Measurements from ENCODE around the gene TMEM204. TPM values are rescaled to one million over a fixed set of nuclear protein-coding genes. Genes with fewer than 3 reads are reported as not detected.

The TMEM204 gene
- total RNA-seq, 1 donor = 12.6 TPM

GRCh38 chr16:1495211-1495888 lies 38.1 kb upstream of the TMEM204 start:
- Histone ChIP-seq H3K9me3 (ENCODE audit: low read depth, low read length) (no peaks in the 10 kb centered on the region), H3K4me3 (ENCODE audit: low read length) (no peak overlapping the region), H3K4me1 (ENCODE audit: insufficient read depth, low read length) (peaks cover 23% of the 10 kb centered on the region), H3K27me3 (ENCODE audit: insufficient read depth, low read length) (no peaks in the 10 kb centered on the region)

- Histone ChIP-seq H3K4me1 (ENCODE audit: insufficient read depth, low read length) (peaks cover 23% of the 10 kb centered on the region), H3K27me3 (ENCODE audit: insufficient read depth, low read length) (no peaks in the 10 kb centered on the region), H3K9me3 (ENCODE audit: low read depth, low read length) (no peaks in the 10 kb centered on the region), H3K4me3 (ENCODE audit: low read length) (no peak overlapping the region)
These were observed 37.6 kb upstream of the TMEM204 start for GRCh38 chr16:1495889-1496262.

GRCh38 chr16:1496464-1496863 lies 37.0 kb upstream of the TMEM204 start:
- Histone ChIP-seq H3K9me3 (ENCODE audit: low read depth, low read length) (no peaks in the 10 kb centered on the region), H3K4me3 (ENCODE audit: low read length) (no peak overlapping the region), H3K4me1 (ENCODE audit: insufficient read depth, low read length) (peaks cover 23% of the 10 kb centered on the region), H3K27me3 (ENCODE audit: insufficient read depth, low read length) (no peaks in the 10 kb centered on the region)

- Histone ChIP-seq H3K27me3 (ENCODE audit: insufficient read depth, low read length) (no peaks in the 10 kb centered on the region), H3K4me3 (ENCODE audit: low read length) (no peak overlapping the region), H3K4me1 (ENCODE audit: insufficient read depth, low read length) (peaks cover 22% of the 10 kb centered on the region), H3K9me3 (ENCODE audit: low read depth, low read length) (no peaks in the 10 kb centered on the region)
These were observed 36.4 kb upstream of the TMEM204 start for GRCh38 chr16:1497014-1497598.

- H3K4me3 ChIP-seq (ENCODE audit: low read length) = no peak overlapping the region
- H3K27me3 ChIP-seq (ENCODE audit: insufficient read depth, low read length) = no peaks in the 10 kb centered on the region
- H3K4me1 ChIP-seq (ENCODE audit: insufficient read depth, low read length) = peaks cover 8% of the 10 kb centered on the region
- no peaks in the 10 kb centered on the region for H3K9me3 ChIP-seq (ENCODE audit: low read depth, low read length)
These were observed 34.4 kb upstream of the TMEM204 start for GRCh38 chr16:1498899-1499676.

GRCh38 chr16:1499756-1500464 lies 33.6 kb upstream of the TMEM204 start:
- H3K9me3 ChIP-seq (ENCODE audit: low read depth, low read length) = no peaks in the 10 kb centered on the region
- no peak overlapping the region for H3K4me3 ChIP-seq (ENCODE audit: low read length)
- no peaks in the 10 kb centered on the region for H3K27me3 ChIP-seq (ENCODE audit: insufficient read depth, low read length)
- no peaks in the 10 kb centered on the region for H3K4me1 ChIP-seq (ENCODE audit: insufficient read depth, low read length)

- H3K4me3 ChIP-seq (ENCODE audit: low read length) = no peak overlapping the region
- H3K4me1 ChIP-seq (ENCODE audit: insufficient read depth, low read length) = no peaks in the 10 kb centered on the region
- no peaks in the 10 kb centered on the region for H3K27me3 ChIP-seq (ENCODE audit: insufficient read depth, low read length)
- H3K9me3 ChIP-seq (ENCODE audit: low read depth, low read length) = no peaks in the 10 kb centered on the region
These were observed 32.9 kb upstream of the TMEM204 start for GRCh38 chr16:1500465-1501150.

- H3K9me3 ChIP-seq (ENCODE audit: low read depth, low read length) = no peaks in the 10 kb centered on the region
- H3K4me3 ChIP-seq (ENCODE audit: low read length) = no peak overlapping the region
- H3K4me1 ChIP-seq (ENCODE audit: insufficient read depth, low read length) = no peaks in the 10 kb centered on the region
- no peaks in the 10 kb centered on the region for H3K27me3 ChIP-seq (ENCODE audit: insufficient read depth, low read length)
These were observed 31.8 kb upstream of the TMEM204 start for GRCh38 chr16:1501630-1502029.

- Histone ChIP-seq H3K27me3 (ENCODE audit: insufficient read depth, low read length) (no peaks in the 10 kb centered on the region), H3K4me3 (ENCODE audit: low read length) (no peak overlapping the region), H3K4me1 (ENCODE audit: insufficient read depth, low read length) (no peaks in the 10 kb centered on the region), H3K9me3 (ENCODE audit: low read depth, low read length) (no peaks in the 10 kb centered on the region)
These were observed 31.1 kb upstream of the TMEM204 start for GRCh38 chr16:1502092-1503004.

- Histone ChIP-seq H3K4me3 (ENCODE audit: low read length) (no peak overlapping the region), H3K27me3 (ENCODE audit: insufficient read depth, low read length) (no peaks in the 10 kb centered on the region), H3K9me3 (ENCODE audit: low read depth, low read length) (no peaks in the 10 kb centered on the region), H3K4me1 (ENCODE audit: insufficient read depth, low read length) (no peaks in the 10 kb centered on the region)
These were observed 30.1 kb upstream of the TMEM204 start for GRCh38 chr16:1503110-1503955.

GRCh38 chr16:1505073-1505844 lies 28.2 kb upstream of the TMEM204 start:
- Histone ChIP-seq H3K9me3 (ENCODE audit: low read depth, low read length) (no peaks in the 10 kb centered on the region), H3K4me3 (ENCODE audit: low read length) (no peak overlapping the region), H3K4me1 (ENCODE audit: insufficient read depth, low read length) (no peaks in the 10 kb centered on the region), H3K27me3 (ENCODE audit: insufficient read depth, low read length) (no peaks in the 10 kb centered on the region)

- Histone ChIP-seq H3K4me1 (ENCODE audit: insufficient read depth, low read length) (no peaks in the 10 kb centered on the region), H3K27me3 (ENCODE audit: insufficient read depth, low read length) (no peaks in the 10 kb centered on the region), H3K9me3 (ENCODE audit: low read depth, low read length) (no peaks in the 10 kb centered on the region), H3K4me3 (ENCODE audit: low read length) (no peak overlapping the region)
These were observed 27.6 kb upstream of the TMEM204 start for GRCh38 chr16:1505912-1506311.
